ENCODE results near the gene FCHO2.

The FCHO2 gene

DNA sequence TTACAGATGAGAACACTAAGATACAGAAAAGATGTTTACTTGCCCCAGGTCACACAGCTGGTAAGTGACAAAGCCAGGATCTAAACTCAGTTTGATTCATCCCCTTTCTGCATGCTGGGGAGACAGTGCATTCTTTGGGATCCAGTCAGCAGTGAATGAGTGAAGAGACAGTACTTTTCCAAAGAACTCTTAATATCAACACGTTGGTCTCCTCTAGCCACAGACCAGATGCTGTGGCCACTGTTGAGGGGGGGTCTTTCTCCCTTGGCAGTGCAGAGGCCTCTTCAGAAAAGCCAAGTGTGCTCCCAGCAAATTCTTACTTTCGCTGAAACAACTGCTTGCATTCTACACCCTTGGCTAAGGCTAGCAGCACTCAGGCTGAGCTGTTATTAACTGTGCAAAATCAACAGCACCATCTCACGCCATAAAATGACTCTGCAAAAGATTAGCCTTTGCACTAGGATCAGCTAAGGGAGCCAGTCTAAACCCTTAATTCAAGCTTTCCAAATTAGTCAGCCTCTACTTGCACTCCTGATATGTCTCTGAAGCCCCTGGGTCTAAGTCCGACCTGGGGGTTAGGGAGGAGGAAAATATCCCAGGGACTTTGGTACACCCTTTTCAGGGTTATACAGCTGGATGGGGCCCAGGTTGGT is 159.7 kb downstream of the FCHO2 start:
- Histone ChIP-seq H3K4me1 (ENCODE audit: insufficient read depth, low read length) (no peaks in the 10 kb centered on the region), H3K9me3 (ENCODE audit: low read length) (no peaks in the 10 kb centered on the region), H3K27me3 (ENCODE audit: control insufficient read depth in 1 of 2, insufficient read depth in 2 of 2, low read length in 2 of 2) (peaks cover 0 to 12% of the 10 kb centered on the region in 2 donors), H3K9ac (ENCODE audit: low read length) (no peak overlapping the region), H3K27ac (ENCODE audit: low read depth, low read length) (no peak overlapping the region), H3K4me3 (ENCODE audit: low read depth in 1 of 2, low read length in 2 of 2) (no peak overlapping the region), H3K36me3 (ENCODE audit: insufficient read depth, low read length) (no peaks in the 10 kb centered on the region)

DNA sequence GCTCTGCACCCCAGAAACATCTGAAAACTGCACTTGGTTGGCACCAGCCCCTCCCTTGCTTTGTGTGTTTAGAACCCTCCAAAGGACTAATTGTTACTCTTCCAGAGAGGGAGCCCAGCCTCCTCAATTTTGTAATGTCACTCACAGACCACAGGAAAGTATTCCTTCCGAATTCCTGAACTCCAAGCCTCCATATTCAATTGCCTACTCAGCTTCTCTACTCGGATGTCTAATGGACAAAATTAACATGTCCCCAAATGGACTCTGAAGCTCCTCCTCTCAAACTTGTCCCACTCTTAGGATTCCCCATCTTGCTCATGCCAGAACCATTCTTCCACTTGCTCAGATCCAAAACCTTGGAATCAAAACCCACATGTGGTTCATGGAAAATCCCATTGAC is 160.7 kb downstream of the FCHO2 start:
- Histone ChIP-seq H3K9me3 (ENCODE audit: low read length) (no peaks in the 10 kb centered on the region), H3K36me3 (ENCODE audit: insufficient read depth, low read length) (no peaks in the 10 kb centered on the region), H3K9ac (ENCODE audit: low read length) (no peak overlapping the region), H3K27me3 (ENCODE audit: control insufficient read depth in 1 of 2, insufficient read depth in 2 of 2, low read length in 2 of 2) (peaks cover 8 to 19% of the 10 kb centered on the region in 2 donors), H3K27ac (ENCODE audit: low read depth, low read length) (no peak overlapping the region), H3K4me3 (ENCODE audit: low read depth in 1 of 2, low read length in 2 of 2) (no peak overlapping the region), H3K4me1 (ENCODE audit: insufficient read depth, low read length) (peaks cover 4% of the 10 kb centered on the region)

DNA sequence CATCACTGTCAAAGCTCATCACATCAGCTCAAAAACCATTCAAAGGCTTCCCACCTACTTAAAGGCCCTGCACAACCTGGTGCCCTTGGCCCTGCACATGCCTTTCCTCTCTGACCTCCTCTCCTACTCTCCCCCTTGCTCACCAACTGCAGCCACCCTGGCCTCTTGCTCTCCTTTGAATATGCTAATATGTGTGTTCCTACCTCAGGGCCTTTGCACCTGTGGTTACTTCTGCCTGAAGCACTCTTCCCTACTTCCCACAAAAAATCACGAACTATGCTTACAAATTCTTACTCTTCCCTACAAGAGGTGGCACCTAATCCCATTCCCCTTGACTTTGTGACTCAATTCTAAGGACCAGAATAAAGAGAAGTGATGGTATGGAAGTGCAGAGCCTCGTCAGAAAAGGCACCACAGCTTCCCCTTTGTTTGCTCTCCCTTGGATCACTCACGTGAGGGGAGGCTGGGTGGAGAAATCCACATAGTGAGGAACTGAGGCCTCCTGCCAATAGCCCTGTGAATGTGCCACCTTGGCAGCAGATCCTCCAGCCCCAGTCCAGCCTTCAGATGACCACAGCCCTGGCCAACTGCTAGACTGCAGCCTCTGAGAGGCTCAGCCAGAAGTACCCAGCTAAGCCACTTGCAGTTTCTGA is 161.4 kb downstream of the FCHO2 start:
- H3K27me3 ChIP-seq (ENCODE audit: control insufficient read depth in 1 of 2, insufficient read depth in 2 of 2, low read length in 2 of 2) = peaks cover 12 to 26% of the 10 kb centered on the region in 2 donors
- H3K9ac ChIP-seq (ENCODE audit: low read length) = no peak overlapping the region
- no peaks in the 10 kb centered on the region for H3K36me3 ChIP-seq (ENCODE audit: insufficient read depth, low read length)
- H3K27ac ChIP-seq (ENCODE audit: low read depth, low read length) = no peak overlapping the region
- peaks cover 4% of the 10 kb centered on the region for H3K4me1 ChIP-seq (ENCODE audit: insufficient read depth, low read length)
- H3K9me3 ChIP-seq (ENCODE audit: low read length) = no peaks in the 10 kb centered on the region
- no peak overlapping the region for H3K4me3 ChIP-seq (ENCODE audit: low read depth in 1 of 2, low read length in 2 of 2)

DNA sequence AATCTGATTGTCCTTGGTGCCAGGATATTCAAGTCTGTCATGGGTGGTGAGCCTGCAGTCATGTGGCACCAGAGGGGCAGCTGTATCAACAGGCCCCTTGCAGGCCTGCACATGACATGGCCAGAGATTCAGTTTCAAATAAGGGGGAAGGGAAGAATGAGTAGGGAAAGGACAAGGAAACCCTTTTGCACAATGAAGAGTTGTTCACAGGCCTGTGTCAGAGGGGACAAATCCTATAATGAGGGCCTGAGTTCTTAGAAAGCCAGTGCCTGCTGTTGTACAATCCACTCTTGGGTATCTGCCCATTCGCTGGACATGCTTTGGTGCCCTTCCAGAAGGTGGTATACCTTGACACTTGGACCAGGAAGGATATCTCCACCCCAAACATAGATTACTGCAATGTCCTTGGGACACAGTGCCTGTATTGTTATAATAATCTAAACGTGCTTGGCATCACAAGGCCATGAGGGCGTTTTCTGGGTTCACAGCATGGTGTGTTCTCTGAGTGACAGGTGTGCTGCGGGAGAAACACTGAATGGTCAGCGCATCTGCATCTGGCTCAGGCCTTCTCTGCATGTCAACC is 162.6 kb downstream of the FCHO2 start:
- H3K36me3 ChIP-seq (ENCODE audit: insufficient read depth, low read length) = no peaks in the 10 kb centered on the region
- peaks cover 12 to 29% of the 10 kb centered on the region in 2 donors for H3K27me3 ChIP-seq (ENCODE audit: control insufficient read depth in 1 of 2, insufficient read depth in 2 of 2, low read length in 2 of 2)
- peaks cover 4% of the 10 kb centered on the region for H3K4me1 ChIP-seq (ENCODE audit: insufficient read depth, low read length)
- H3K27ac ChIP-seq (ENCODE audit: low read depth, low read length) = no peak overlapping the region
- H3K4me3 ChIP-seq (ENCODE audit: low read depth in 1 of 2, low read length in 2 of 2) = no peak overlapping the region
- no peak overlapping the region for H3K9ac ChIP-seq (ENCODE audit: low read length)
- no peaks in the 10 kb centered on the region for H3K9me3 ChIP-seq (ENCODE audit: low read length)

DNA sequence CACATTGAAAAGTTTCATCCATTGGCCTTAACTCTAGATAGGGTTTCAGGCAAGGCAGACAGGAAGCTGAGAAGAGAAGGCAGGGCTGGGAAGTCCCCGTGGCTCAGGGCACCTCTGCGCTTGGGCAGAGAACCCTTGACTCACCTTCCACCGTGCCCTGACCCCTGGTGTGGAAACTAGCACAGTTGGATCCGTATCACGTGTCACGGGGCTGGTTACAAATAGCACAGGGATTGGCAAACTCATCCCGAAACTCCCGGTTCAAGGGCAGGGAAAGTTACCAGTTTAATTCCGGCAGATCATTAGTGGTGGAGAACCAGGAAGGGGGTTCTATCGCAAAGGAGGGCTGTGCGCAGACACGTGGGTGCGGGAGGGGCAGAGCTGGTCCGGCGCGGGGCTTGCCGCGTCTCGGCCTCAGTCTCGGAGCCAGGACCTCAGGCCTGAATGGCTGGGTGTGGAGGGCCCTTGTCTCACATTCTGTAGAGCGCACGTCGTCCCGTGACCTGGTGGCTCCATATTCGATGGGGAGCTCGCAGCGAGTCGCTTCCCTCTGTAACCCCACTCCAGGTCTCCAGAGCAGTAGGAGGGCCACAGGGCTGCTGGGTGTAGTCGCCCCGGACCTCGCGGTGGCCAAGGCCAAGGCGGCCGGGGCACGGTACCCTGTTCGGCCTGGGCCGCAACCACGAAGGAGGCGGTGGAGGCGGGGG is 163.8 kb downstream of the FCHO2 start:
- no peak overlapping the region for H3K27ac ChIP-seq (ENCODE audit: low read depth, low read length)

DNA sequence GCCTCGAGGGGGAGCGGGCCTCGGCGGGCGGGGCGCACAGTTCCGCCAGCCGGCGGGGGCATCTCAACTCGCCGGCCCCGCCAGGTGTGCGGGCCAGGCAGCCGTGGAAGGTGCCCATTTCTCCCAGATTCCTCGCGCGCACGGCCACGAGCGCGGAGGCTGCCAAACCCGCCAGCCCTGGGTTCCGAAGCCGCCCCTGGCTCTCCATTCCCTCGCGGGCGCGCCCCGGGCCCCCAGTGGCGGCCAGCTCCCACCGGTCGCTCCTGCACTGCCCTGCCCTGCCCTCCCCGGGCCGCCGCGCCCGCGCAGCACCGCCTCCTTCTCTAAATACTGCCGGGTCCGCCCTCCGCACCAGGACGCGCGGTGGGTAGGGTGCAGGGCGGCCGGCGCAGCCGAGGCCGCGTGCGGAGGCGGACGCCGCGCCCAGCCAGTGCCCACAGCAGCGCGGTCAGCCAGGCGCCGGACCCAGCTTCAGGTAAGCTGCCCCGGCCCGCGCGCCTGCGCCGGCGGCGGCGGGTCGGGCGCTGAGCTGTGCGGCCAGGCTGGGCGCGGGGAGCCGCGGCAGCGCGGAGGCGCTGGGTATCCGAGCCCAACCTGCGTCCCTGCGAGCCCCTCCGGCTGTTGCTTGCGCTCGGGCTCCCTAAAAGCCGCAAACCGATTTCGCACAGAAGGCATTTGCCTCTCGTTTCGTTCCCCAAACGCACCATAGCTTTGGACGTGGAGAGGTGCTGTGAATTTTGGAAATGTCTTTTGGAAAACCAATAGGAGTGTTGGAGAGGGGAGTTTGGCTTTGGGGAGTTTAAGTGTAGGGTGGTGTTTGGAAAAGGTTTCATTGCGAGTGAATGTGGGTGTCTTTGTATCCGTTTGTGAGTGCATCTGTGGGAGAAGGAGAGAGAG is 164.6 kb downstream of the FCHO2 start, which contains the start of gene TMEM171:
Gene TMEM171, plus strand, starts transcription at position 354 of the 897 bp plus-strand sequence. CDS start 2,799 bp downstream, outside the sequence.
- Histone ChIP-seq H3K36me3 (ENCODE audit: insufficient read depth, low read length) (no peaks in the 10 kb centered on the region), H3K27ac (ENCODE audit: low read depth, low read length) (no peak within 1 kb of the TSS), H3K27me3 (ENCODE audit: control insufficient read depth in 1 of 2, insufficient read depth in 2 of 2, low read length in 2 of 2) (peaks cover 12 to 29% of the 10 kb centered on the region in 2 donors)

More for the DNA sequence above, 163.8 kb downstream of the FCHO2 start:
- H3K4me1 ChIP-seq (ENCODE audit: insufficient read depth, low read length) = peaks cover 4% of the 10 kb centered on the region
- H3K9ac ChIP-seq (ENCODE audit: low read length) = no peak overlapping the region
- no peaks in the 10 kb centered on the region for H3K36me3 ChIP-seq (ENCODE audit: insufficient read depth, low read length)
- peaks cover 12 to 29% of the 10 kb centered on the region in 2 donors for H3K27me3 ChIP-seq (ENCODE audit: control insufficient read depth in 1 of 2, insufficient read depth in 2 of 2, low read length in 2 of 2)
- no peaks in the 10 kb centered on the region for H3K9me3 ChIP-seq (ENCODE audit: low read length)
- H3K4me3 ChIP-seq (ENCODE audit: low read depth in 1 of 2, low read length in 2 of 2) = no peak overlapping the region

DNA sequence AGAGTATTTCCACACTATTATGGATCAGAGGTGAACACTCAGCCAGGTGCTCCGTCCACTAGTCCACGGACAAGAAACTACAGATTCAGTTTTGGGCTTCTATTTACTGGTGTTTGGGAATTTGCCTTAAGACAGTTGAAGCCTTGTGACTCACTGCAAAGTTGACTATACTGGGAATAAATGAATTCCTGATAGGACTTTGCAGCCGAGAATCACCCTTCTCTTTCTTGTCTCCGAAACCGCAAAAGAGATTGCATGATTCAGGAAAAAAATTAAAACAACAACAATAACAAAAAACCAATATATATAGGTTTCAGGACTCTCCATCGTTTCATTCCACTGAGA is 165.2 kb downstream of the FCHO2 start:
- no peak overlapping the region for H3K27ac ChIP-seq (ENCODE audit: low read depth, low read length)
- no peaks in the 10 kb centered on the region for H3K9me3 ChIP-seq (ENCODE audit: low read length)
- no peaks in the 10 kb centered on the region for H3K36me3 ChIP-seq (ENCODE audit: insufficient read depth, low read length)
- H3K4me1 ChIP-seq (ENCODE audit: insufficient read depth, low read length) = peaks cover 4% of the 10 kb centered on the region
- peaks cover 12 to 29% of the 10 kb centered on the region in 2 donors for H3K27me3 ChIP-seq (ENCODE audit: control insufficient read depth in 1 of 2, insufficient read depth in 2 of 2, low read length in 2 of 2)
- H3K9ac ChIP-seq (ENCODE audit: low read length) = no peak overlapping the region
- H3K4me3 ChIP-seq (ENCODE audit: low read depth in 1 of 2, low read length in 2 of 2) = no peak overlapping the region

More for the DNA sequence above, 164.6 kb downstream of the FCHO2 start, which contains the start of gene TMEM171:
- H3K4me3 ChIP-seq (ENCODE audit: low read depth in 1 of 2, low read length in 2 of 2) = peak within 1 kb of the TSS in 1 of 2 donors; percentile 27
- H3K9me3 ChIP-seq (ENCODE audit: low read length) = no peaks in the 10 kb centered on the region
- no peak within 1 kb of the TSS for H3K9ac ChIP-seq (ENCODE audit: low read length)
- peaks cover 4% of the 10 kb centered on the region for H3K4me1 ChIP-seq (ENCODE audit: insufficient read depth, low read length)

DNA sequence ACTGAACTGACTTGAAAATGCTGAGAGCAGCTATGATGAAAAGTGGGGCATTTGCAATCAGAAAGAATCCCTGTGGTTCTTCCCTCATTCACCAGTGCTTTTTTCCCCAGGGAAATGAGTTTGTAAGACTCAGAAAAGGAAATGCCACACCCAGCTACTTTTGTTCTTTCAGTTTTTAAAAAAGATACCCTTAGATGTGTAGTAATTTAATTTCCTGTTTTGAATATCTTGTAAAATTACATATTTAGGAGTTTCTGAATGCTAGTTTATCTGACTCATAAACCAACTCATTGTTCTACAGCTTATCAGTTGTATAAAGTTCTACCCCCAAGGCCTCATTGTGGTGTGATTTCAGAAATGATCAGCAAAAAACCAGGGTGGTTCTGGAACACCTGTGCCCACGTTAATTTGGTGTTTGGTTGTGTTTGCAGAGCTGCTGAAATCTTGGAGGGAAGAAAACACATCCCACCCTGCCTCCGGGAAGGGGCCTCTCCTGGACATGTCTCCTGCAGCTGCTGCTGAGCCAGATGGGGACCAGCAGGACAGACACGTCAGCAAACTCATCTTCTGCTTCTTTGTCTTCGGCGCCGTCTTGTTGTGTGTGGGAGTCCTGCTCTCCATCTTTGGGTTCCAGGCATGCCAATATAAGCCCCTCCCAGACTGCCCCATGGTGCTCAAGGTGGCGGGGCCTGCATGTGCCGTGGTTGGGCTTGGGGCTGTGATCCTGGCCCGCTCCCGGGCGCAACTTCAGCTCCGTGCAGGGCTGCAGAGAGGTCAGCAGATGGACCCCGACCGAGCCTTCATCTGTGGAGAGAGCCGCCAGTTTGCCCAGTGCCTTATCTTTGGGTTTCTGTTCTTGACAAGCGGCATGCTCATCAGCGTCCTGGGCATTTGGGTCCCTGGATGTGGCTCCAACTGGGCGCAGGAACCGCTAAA is 167.3 kb downstream of the FCHO2 start:
- Histone ChIP-seq H3K4me1 (ENCODE audit: insufficient read depth, low read length) (peaks cover 4% of the 10 kb centered on the region), H3K4me3 (ENCODE audit: low read depth in 1 of 2, low read length in 2 of 2) (no peak overlapping the region), H3K9me3 (ENCODE audit: low read length) (no peaks in the 10 kb centered on the region), H3K27me3 (ENCODE audit: control insufficient read depth in 1 of 2, insufficient read depth in 2 of 2, low read length in 2 of 2) (peaks cover 12 to 29% of the 10 kb centered on the region in 2 donors), H3K9ac (ENCODE audit: low read length) (no peak overlapping the region), H3K36me3 (ENCODE audit: insufficient read depth, low read length) (no peaks in the 10 kb centered on the region), H3K27ac (ENCODE audit: low read depth, low read length) (no peak overlapping the region)

DNA sequence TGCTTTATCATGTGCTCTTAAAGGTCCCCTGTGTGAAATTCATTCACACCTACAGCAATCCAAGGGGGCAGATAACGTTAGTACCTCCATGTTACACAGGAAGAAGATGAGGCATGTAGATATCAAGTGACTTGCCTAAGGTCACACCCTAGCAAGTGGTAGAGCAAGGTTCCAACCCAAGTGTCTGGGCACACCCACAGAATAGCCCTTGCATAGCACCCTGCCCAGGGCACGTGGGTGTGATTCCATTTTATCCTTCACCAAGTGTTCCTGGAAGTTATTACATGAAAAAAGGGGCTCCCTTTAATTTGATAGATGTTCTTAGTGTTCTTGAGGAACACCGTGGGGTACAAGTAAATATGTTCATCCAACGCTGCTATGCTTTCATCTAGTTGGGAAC is 169.4 kb downstream of the FCHO2 start:
- Histone ChIP-seq H3K4me1 (ENCODE audit: insufficient read depth, low read length) (peaks cover 4% of the 10 kb centered on the region), H3K36me3 (ENCODE audit: insufficient read depth, low read length) (no peaks in the 10 kb centered on the region), H3K4me3 (ENCODE audit: low read depth in 1 of 2, low read length in 2 of 2) (no peak overlapping the region), H3K27ac (ENCODE audit: low read depth, low read length) (no peak overlapping the region), H3K9me3 (ENCODE audit: low read length) (no peaks in the 10 kb centered on the region), H3K27me3 (ENCODE audit: control insufficient read depth in 1 of 2, insufficient read depth in 2 of 2, low read length in 2 of 2) (peaks cover 12 to 18% of the 10 kb centered on the region in 2 donors), H3K9ac (ENCODE audit: low read length) (no peak overlapping the region)

DNA sequence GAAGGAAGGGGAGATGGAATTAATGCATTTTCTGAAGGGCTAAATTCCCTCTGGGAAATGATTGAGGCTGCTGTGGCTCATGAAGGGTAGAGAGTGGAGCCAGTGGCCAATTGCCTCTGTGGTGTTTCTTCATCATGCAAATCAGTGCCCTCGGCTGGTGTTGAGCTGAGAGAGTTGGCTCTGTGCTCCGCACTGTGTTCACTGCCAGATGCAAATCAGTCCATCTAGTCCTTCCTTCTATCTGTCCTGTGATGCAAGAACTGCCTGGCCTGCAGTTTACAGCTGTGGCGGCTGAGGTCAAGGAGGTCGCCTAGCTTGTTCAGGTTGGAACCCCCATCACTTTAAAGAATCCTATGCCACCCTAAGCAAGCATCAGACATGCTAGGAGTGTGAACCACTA is 170.5 kb downstream of the FCHO2 start:
- Histone ChIP-seq H3K27ac (ENCODE audit: low read depth, low read length) (no peak overlapping the region), H3K9ac (ENCODE audit: low read length) (no peak overlapping the region), H3K4me1 (ENCODE audit: insufficient read depth, low read length) (no peaks in the 10 kb centered on the region), H3K36me3 (ENCODE audit: insufficient read depth, low read length) (no peaks in the 10 kb centered on the region), H3K27me3 (ENCODE audit: control insufficient read depth in 1 of 2, insufficient read depth in 2 of 2, low read length in 2 of 2) (peaks cover 5 to 12% of the 10 kb centered on the region in 2 donors), H3K9me3 (ENCODE audit: low read length) (no peaks in the 10 kb centered on the region), H3K4me3 (ENCODE audit: low read depth in 1 of 2, low read length in 2 of 2) (no peak overlapping the region)
